ENCODE data around the gene DTX3. TPM values are rescaled to one million over a fixed set of nuclear protein-coding genes. Genes with fewer than 3 reads are reported as not detected.

Gene DTX3
- total and polyA plus RNA-seq, 2 of the 13 experiments (the other 11 are each of a cell fraction or from before 2014, with no cell fraction given) = 9.0 to 27.2 TPM

GRCh38 chr12:57638096-57638495 is 33.5 kb downstream of the DTX3 start:
- no peak overlapping the region for H3K4me3 ChIP-seq (replicated peaks in 1 of 3; ENCODE audit: insufficient read depth in 1 of 3, low read depth in 2 of 3, low read length in 3 of 3)
- no peaks in the 10 kb centered on the region for H3K9me3 ChIP-seq (ENCODE audit: low read length)
- 30% methylated on average over 3 of the region's 3 CpGs for WGBS (ENCODE audit: low lambda C conversion rate)
- no peak for TF ChIP-seq KLF9 (CRISPR knock-in tag; IDR thresholded peaks at IDR 0.05; ENCODE audit: low read depth)
- TF ChIP-seq DPF2 (CRISPR knock-in tag; IDR thresholded peaks at IDR 0.05; ENCODE audit: borderline replicate concordance, low read depth) = no peak
- TF ChIP-seq PCBP2 (optimal IDR thresholded peaks at IDR 0.05; ENCODE audit: low read depth, low read length, poor library complexity, severe bottlenecking) = no peak
- TF ChIP-seq POLR2AphosphoS2 (IDR thresholded peaks at IDR 0.05; ENCODE audit: low read depth, low read length) = no peak
- no peak for TF ChIP-seq PRDM15 (CRISPR knock-in tag; IDR thresholded peaks at IDR 0.05)
- TF ChIP-seq ATAD3A (CRISPR knock-in tag; IDR thresholded peaks at IDR 0.05) = no peak
- no peak for TF ChIP-seq ZNF18 (CRISPR knock-in tag; IDR thresholded peaks at IDR 0.05; ENCODE audit: insufficient replicate concordance)
- no peak for TF ChIP-seq SRSF4 (IDR thresholded peaks at IDR 0.05; ENCODE audit: low read depth, low read length, poor library complexity, severe bottlenecking)
- no peak for TF ChIP-seq SMAD1 (CRISPR knock-in tag; IDR thresholded peaks at IDR 0.05; ENCODE audit: borderline replicate concordance, low read depth)
- FAIRE-seq (no peak), ATAC-seq (no peak), DNase-seq (ENCODE audit: low spot score) (no peak)
- H3K9ac ChIP-seq (ENCODE audit: insufficient read depth, low read depth, low read length) = no peak overlapping the region
- intact Hi-C loops (cut with micrococcal nuclease; ENCODE audit: unreplicated experiment) (no loop called here), in situ Hi-C loops (cut with HindIII; ENCODE audit: extremely low pct_ligation_motif_present, low pct_unique_long_range_greater_than_20kb) (no loop called here)
- ChIA-PET POLR2A (no interaction called here), CTCF (ENCODE audit: low intra/inter-chr PET ratio, low total read pairs) (no interaction called here)
- no peaks in the 10 kb centered on the region for H3K79me2 ChIP-seq (ENCODE audit: insufficient read depth, low read length)
- H3K27ac ChIP-seq (ENCODE audit: extremely low read length, insufficient read depth, low read length) = no peak overlapping the region
- H2AFZ ChIP-seq (ENCODE audit: low read length) = no peak overlapping the region
- no peak overlapping the region for H3K4me2 ChIP-seq (ENCODE audit: low read depth, low read length)
- no TSS peak for BruUV-seq (replicated peaks)
- H4K20me1 ChIP-seq (ENCODE audit: insufficient read depth, low read length) = no peaks in the 10 kb centered on the region
- H3K36me3 ChIP-seq (replicated peaks in 1 of 2; ENCODE audit: control insufficient read depth in 1 of 2, insufficient read depth in 2 of 2, low read length in 2 of 2) = no peaks in the 10 kb centered on the region
- peaks cover 0 to 7% of the 10 kb centered on the region in 2 experiments; a peak in 2 of 5 replicates for H3K27me3 ChIP-seq (ENCODE audit: control insufficient read depth in 1 of 2, insufficient read depth in 2 of 2, low read length in 2 of 2)
- peaks cover 5% of the 10 kb centered on the region; the same call in 1 of the 2 replicates for H3K4me1 ChIP-seq (ENCODE audit: insufficient read depth, low read length)

All from HepG2 (cell line).